H1 (cell line): ENCODE results near the gene LHFPL3. TPM values are rescaled to one million over a fixed set of nuclear protein-coding genes. Genes with fewer than 3 reads are reported as not detected.

ENCODE experiments used
- CTCF ChIA-PET: fragments of 300-600 bp; sonication (Branson Sonifier 250); formaldehyde crosslinking; loops from one replicate; lab custom pipeline; 2021; ENCODE audit not compliant: partially characterized antibody; lab: Charles Lee
- POLR2A ChIA-PET: fragments of 300-600 bp; sonication (Branson Sonifier 250); formaldehyde crosslinking; loops from one replicate; lab custom pipeline; 2021; ENCODE audit warnings: inconsistent platforms; ENCODE audit not compliant: partially characterized antibody; lab: Charles Lee
- DNase-seq, 2 experiments: peaks; one replicate each; pipeline versions ENCODE4 v3.0.0 to v3.0.0-alpha.2; 2010 to 2022; ENCODE audit warnings: low spot score in 2 of 2, low read depth in 1 of 2, mixed read lengths in 1 of 2
- FAIRE-seq: peaks from 2 replicates; lab custom pipeline; 2011; peaks lifted over from hg19 to GRCh38; lab: Jason Lieb, UNC
- H2AFZ ChIP-seq: 2 replicates; pipeline ENCODE4 v1.8.1; 2012; ENCODE audit warnings: low read length, inconsistent platforms
- H2AK5ac ChIP-seq: 2 replicates; pipeline ENCODE4 v1.6.1; 2013; ENCODE audit warnings: low read depth, low read length
- H2BK120ac ChIP-seq: replicated peaks from 2 replicates; pipeline ENCODE3; 2013; ENCODE audit warnings: low read depth, low read length, inconsistent platforms
- H2BK12ac ChIP-seq: 2 replicates; pipeline ENCODE4 v1.6.1; 2013; ENCODE audit warnings: low read depth, low read length
- H2BK15ac ChIP-seq: 2 replicates; pipeline ENCODE4 v1.6.1; 2013; ENCODE audit warnings: low read length
- H2BK20ac ChIP-seq: 2 replicates; pipeline ENCODE4 v1.6.1; 2013; ENCODE audit warnings: low read length
- H2BK5ac ChIP-seq: 2 replicates; pipeline ENCODE4 v1.6.1; 2013; ENCODE audit warnings: low read depth, low read length
- H3K14ac ChIP-seq: 2 replicates; pipeline ENCODE4 v1.6.1; 2013; ENCODE audit warnings: inconsistent platforms; ENCODE audit not compliant: insufficient read length
- H3K18ac ChIP-seq: 2 replicates; pipeline ENCODE4 v1.6.1; 2013; ENCODE audit warnings: low read length; ENCODE audit errors: extremely low read depth
- H3K23ac ChIP-seq: 2 replicates; pipeline ENCODE4 v1.6.1; 2013; ENCODE audit warnings: inconsistent platforms; ENCODE audit not compliant: insufficient read length
- H3K23me2 ChIP-seq: 2 replicates; pipeline ENCODE4 v1.6.1; 2013; ENCODE audit warnings: low read depth, low read length
- H3K27ac ChIP-seq: 2 replicates; pipeline ENCODE4 v1.6.1; 2011; ENCODE audit warnings: low read depth, low read length, inconsistent platforms
- H3K27me3 ChIP-seq, 4 experiments: replicated peaks in 1 of 4; 1 replicate in 1 of 4; 2 replicates in 3 of 4; pipeline versions ENCODE4 v1.6.1 to v1.8.1; 2011 to 2013; ENCODE audit warnings: low read length in 3 of 4, mild to moderate bottlenecking in 3 of 4, inconsistent platforms in 2 of 4, mixed read lengths in 2 of 4, moderate library complexity in 1 of 4; ENCODE audit not compliant: control insufficient read depth in 3 of 4, insufficient read depth in 3 of 4; ENCODE audit errors: extremely low read depth in 1 of 4
- H3K36me3 ChIP-seq, 4 experiments: 2 replicates each; pipeline versions ENCODE4 v1.6.1 to v1.8.1; 2011 to 2013; ENCODE audit warnings: mild to moderate bottlenecking in 4 of 4, low read length in 3 of 4, moderate library complexity in 2 of 4, control low read depth in 1 of 4, inconsistent platforms in 1 of 4; ENCODE audit not compliant: insufficient read depth in 4 of 4, control insufficient read depth in 2 of 4
- H3K4ac ChIP-seq: replicated peaks from 2 replicates; pipeline ENCODE3; 2013; ENCODE audit warnings: low read length, low read depth, mixed read lengths, inconsistent platforms; ENCODE audit not compliant: insufficient read length
- H3K4me1 ChIP-seq, 4 experiments: replicated peaks in 1 of 4; 1 replicate in 1 of 4; 2 replicates in 3 of 4; pipeline versions ENCODE4 v1.6.1 to v1.8.1; 2011 to 2013; ENCODE audit warnings: low read length in 3 of 4, inconsistent platforms in 2 of 4, mixed read lengths in 1 of 4; ENCODE audit not compliant: insufficient read depth in 4 of 4, control insufficient read depth in 3 of 4
- H3K4me2 ChIP-seq, 2 experiments: 2 replicates each; pipeline versions ENCODE4 v1.6.1 to v1.8.1; 2011 to 2013; ENCODE audit warnings: low read depth in 2 of 2, low read length in 2 of 2, control low read depth in 1 of 2, inconsistent platforms in 1 of 2, mild to moderate bottlenecking in 1 of 2; ENCODE audit not compliant: insufficient read depth in 1 of 2
- H3K4me3 ChIP-seq, 4 experiments: fragments of 200-600, 300-600 bp in 1 of 4; sonication (generic), shearing (Covaris generic), sonication (Bioruptor Twin) in 1 of 4; 2 replicates each; pipeline versions ENCODE4 v1.5.1 to v1.8.1; 2011 to 2016; ENCODE audit warnings: low read length in 4 of 4, low read depth in 3 of 4, control low read depth in 2 of 4, inconsistent platforms in 2 of 4, mild to moderate bottlenecking in 2 of 4, mixed read lengths in 1 of 4, moderate library complexity in 1 of 4; ENCODE audit not compliant: insufficient read depth in 2 of 4; ENCODE audit errors: extremely low read depth in 1 of 4
- H3K56ac ChIP-seq: replicated peaks from 2 replicates; pipeline ENCODE3; 2013; ENCODE audit warnings: low read depth, mild to moderate bottlenecking, mixed read lengths, low read length, inconsistent platforms; ENCODE audit not compliant: insufficient read length
- H3K79me1 ChIP-seq: 2 replicates; pipeline ENCODE4 v1.6.1; 2013; ENCODE audit warnings: low read depth, low read length, control low read depth
- H3K79me2 ChIP-seq, 2 experiments: 2 replicates each; pipeline versions ENCODE4 v1.6.1 to v1.8.1; 2012 to 2013; ENCODE audit warnings: low read length in 2 of 2, mild to moderate bottlenecking in 2 of 2, inconsistent platforms in 1 of 2; ENCODE audit not compliant: insufficient read depth in 2 of 2, control insufficient read depth in 1 of 2
- H3K9ac ChIP-seq, 4 experiments: replicated peaks in 1 of 4; 1 replicate in 1 of 4; 2 replicates in 3 of 4; pipeline versions ENCODE4 v1.6.1 to v1.8.1; 2011 to 2013; ENCODE audit warnings: low read depth in 3 of 4, low read length in 3 of 4, control low read depth in 2 of 4, mild to moderate bottlenecking in 2 of 4, moderate library complexity in 2 of 4, inconsistent platforms in 1 of 4; ENCODE audit errors: extremely low read depth in 1 of 4
- H3K9me3 ChIP-seq, 2 experiments: 2 replicates each; pipeline versions ENCODE4 v1.6.1 to v1.8.1; 2012 to 2013; ENCODE audit warnings: mild to moderate bottlenecking in 2 of 2, moderate library complexity in 2 of 2, control low read depth in 1 of 2, inconsistent platforms in 1 of 2, low read depth in 1 of 2, low read length in 1 of 2, mixed read lengths in 1 of 2; ENCODE audit not compliant: insufficient read depth in 2 of 2
- H4K20me1 ChIP-seq, 2 experiments: replicated peaks in 1 of 2; 2 replicates each; pipeline versions ENCODE3 to v1.8.1; 2011 to 2013; ENCODE audit warnings: inconsistent platforms in 2 of 2, low read length in 2 of 2, mild to moderate bottlenecking in 1 of 2; ENCODE audit not compliant: insufficient read depth in 2 of 2, control insufficient read depth in 1 of 2
- H4K5ac ChIP-seq: 2 replicates; pipeline ENCODE4 v1.6.1; 2013; ENCODE audit warnings: low read length, low read depth, mixed read lengths, inconsistent platforms; ENCODE audit not compliant: insufficient read length
- H4K8ac ChIP-seq: 2 replicates; pipeline ENCODE4 v1.8.0; 2013; ENCODE audit warnings: mild to moderate bottlenecking, moderate library complexity, low read length, inconsistent platforms; ENCODE audit not compliant: insufficient read depth; ENCODE audit errors: extremely low read depth
- H4K91ac ChIP-seq: replicated peaks from 2 replicates; pipeline ENCODE3; 2013; ENCODE audit warnings: low read length, mixed read lengths, inconsistent platforms; ENCODE audit not compliant: insufficient read length
- BACH1 ChIP-seq: IDR thresholded peaks from 2 replicates; pipeline ENCODE4 v1.6.1; 2012; ENCODE audit warnings: low read length, improper control_type of control experiment
- EZH2 ChIP-seq: fragments of 200-600 bp; sonication (generic); IDR thresholded peaks from 2 replicates; pipeline ENCODE4 v1.7.1; 2012; ENCODE audit warnings: low read depth, mild to moderate bottlenecking, moderate library complexity, low read length, inconsistent platforms; ENCODE audit not compliant: severe bottlenecking
- FOSL1 ChIP-seq: IDR thresholded peaks from 2 replicates; pipeline ENCODE4 v1.6.1; 2011; ENCODE audit warnings: mild to moderate bottlenecking, low read depth, low read length, moderate library complexity; ENCODE audit not compliant: insufficient read depth
- JUN ChIP-seq: IDR thresholded peaks from 2 replicates; pipeline ENCODE4 v1.6.1; 2011; ENCODE audit warnings: low read depth, mild to moderate bottlenecking, improper control_type of control experiment, low read length
- NRF1 ChIP-seq: IDR thresholded peaks from 2 replicates; pipeline ENCODE4 v1.6.1; 2011; ENCODE audit warnings: mild to moderate bottlenecking, low read depth, low read length, improper control_type of control experiment
- SIRT6 ChIP-seq: IDR thresholded peaks from one replicate; pipeline ENCODE4 v1.7.1; 2012; ENCODE audit warnings: low read length, inconsistent platforms
- SP1 ChIP-seq: IDR thresholded peaks from 2 replicates; pipeline ENCODE4 v1.6.1; 2011; ENCODE audit warnings: low read depth, low read length
- SRF ChIP-seq: IDR thresholded peaks from 2 replicates; pipeline ENCODE4 v1.6.1; 2011; ENCODE audit warnings: mild to moderate bottlenecking, low read depth, low read length, moderate library complexity
- TAF1 ChIP-seq: IDR thresholded peaks from 2 replicates; pipeline ENCODE4 v1.6.1; 2011; ENCODE audit warnings: mild to moderate bottlenecking, low read depth, low read length
- TBP ChIP-seq: IDR thresholded peaks from 2 replicates; pipeline ENCODE4 v1.6.1; 2011; ENCODE audit warnings: low read depth, low read length, improper control_type of control experiment
- YY1 ChIP-seq: IDR thresholded peaks from 2 replicates; pipeline ENCODE4 v1.6.1; 2011; ENCODE audit warnings: low read depth, mild to moderate bottlenecking, low read length
- polyA plus RNA-seq, 7 experiments: library from polyadenylated mRNA; depleted of rRNA in 3 of 7; stranded (reverse) in 5 of 7; unstranded in 2 of 7; fragments of >200 nt in 5 of 7; fragments of 200-250 nt in 2 of 7; gene quantifications; 1 replicate in 5 of 7; 2 replicates in 1 of 7; 4 replicates in 1 of 7; pipeline versions ENCODE4 v1.2.1 to v1.2.3, GENCODE V29; 2011 to 2013; ENCODE audit warnings: missing spikeins in 2 of 7, mixed read lengths in 2 of 7
- total RNA-seq: library from RNA; stranded (reverse); fragmentation: NEBNext Ultra II Directional; extraction: Animal tissue kit (Norgen Biotek cat#: 25700); gene quantifications from 2 replicates; pipeline ENCODE4 v1.2.1, GENCODE V29; 2021
- TF ChIP-seq, protein P1 (sequence below): IDR thresholded peaks from 2 replicates; pipeline ENCODE4 v1.6.1; 2012; ENCODE audit warnings: inconsistent platforms
- TF ChIP-seq, protein P2 (sequence below), 3 experiments: IDR thresholded peaks; 1 replicate in 2 of 3; 2 replicates in 1 of 3; pipeline versions ENCODE4 v1.5.1 to v1.6.1; 2011; ENCODE audit warnings: low read length in 3 of 3, mild to moderate bottlenecking in 3 of 3, inconsistent platforms in 2 of 3, low read depth in 1 of 3, moderate library complexity in 1 of 3; ENCODE audit not compliant: insufficient read depth in 1 of 3; ENCODE audit errors: control extremely low read depth in 1 of 3

LHFPL3 gene
- total and polyA plus RNA-seq, 2 of the 8 experiments (the other 6 are each of a cell fraction or from before 2014, with no cell fraction given), result 0.24 to 0.50 TPM

DNA sequence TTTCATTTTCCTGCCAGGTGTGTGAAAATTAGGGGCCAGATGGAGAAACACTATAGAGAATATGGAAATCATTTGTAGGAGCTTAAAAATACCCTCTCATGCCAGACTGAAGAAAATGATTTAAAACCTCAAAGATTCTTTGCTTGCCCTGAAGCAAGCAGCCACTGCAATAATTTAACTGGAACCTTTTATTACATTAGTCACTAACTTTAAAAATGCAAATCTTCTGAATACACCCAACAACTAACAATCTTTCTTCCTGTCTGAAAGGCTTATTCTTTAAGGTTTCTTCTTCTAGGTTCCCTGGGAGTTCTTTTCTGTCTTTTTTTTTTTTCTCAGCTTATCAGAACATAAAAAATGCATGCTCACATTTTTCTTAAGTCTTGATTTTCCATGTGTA, 447.1 kb downstream of the LHFPL3 start:
- no peaks in the 10 kb centered on the region for H3K27me3 ChIP-seq
- no peak overlapping the region for H3K23ac ChIP-seq
- no peak overlapping the region for H3K9ac ChIP-seq
- TF ChIP-seq, protein P1, sequence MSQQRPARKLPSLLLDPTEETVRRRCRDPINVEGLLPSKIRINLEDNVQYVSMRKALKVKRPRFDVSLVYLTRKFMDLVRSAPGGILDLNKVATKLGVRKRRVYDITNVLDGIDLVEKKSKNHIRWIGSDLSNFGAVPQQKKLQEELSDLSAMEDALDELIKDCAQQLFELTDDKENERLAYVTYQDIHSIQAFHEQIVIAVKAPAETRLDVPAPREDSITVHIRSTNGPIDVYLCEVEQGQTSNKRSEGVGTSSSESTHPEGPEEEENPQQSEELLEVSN, result no peak
- TF ChIP-seq NRF1 (no peak), YY1 (no peak), SRF (no peak), TBP (no peak), SP1 (no peak), TAF1 (no peak), JUN (no peak), FOSL1 (no peak), BACH1 (no peak), EZH2 (no peak), SIRT6 (no peak)
- TF ChIP-seq, protein P2, sequence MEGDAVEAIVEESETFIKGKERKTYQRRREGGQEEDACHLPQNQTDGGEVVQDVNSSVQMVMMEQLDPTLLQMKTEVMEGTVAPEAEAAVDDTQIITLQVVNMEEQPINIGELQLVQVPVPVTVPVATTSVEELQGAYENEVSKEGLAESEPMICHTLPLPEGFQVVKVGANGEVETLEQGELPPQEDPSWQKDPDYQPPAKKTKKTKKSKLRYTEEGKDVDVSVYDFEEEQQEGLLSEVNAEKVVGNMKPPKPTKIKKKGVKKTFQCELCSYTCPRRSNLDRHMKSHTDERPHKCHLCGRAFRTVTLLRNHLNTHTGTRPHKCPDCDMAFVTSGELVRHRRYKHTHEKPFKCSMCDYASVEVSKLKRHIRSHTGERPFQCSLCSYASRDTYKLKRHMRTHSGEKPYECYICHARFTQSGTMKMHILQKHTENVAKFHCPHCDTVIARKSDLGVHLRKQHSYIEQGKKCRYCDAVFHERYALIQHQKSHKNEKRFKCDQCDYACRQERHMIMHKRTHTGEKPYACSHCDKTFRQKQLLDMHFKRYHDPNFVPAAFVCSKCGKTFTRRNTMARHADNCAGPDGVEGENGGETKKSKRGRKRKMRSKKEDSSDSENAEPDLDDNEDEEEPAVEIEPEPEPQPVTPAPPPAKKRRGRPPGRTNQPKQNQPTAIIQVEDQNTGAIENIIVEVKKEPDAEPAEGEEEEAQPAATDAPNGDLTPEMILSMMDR (IDR thresholded peaks at IDR 0.05; ENCODE audit: control extremely low read depth in 1 of 3, insufficient read depth in 1 of 3, low read depth in 1 of 3, low read length in 3 of 3), result no peak
- TF ChIP-seq, all 59 proteins: peak for 0
- H4K20me1 ChIP-seq, result no peaks in the 10 kb centered on the region
- CTCF ChIA-PET, result interaction anchor here (1.3 to 2.4 kb wide), 3 partner anchors 17 to 143 kb away, joined by 3 to 8 read pairs (median 4); no protein-coding TSS in a partner anchor
- FAIRE-seq, result no peak
- H2AFZ ChIP-seq, result no peak overlapping the region
- no peak overlapping the region for H3K4me2 ChIP-seq
- POLR2A ChIA-PET, result interaction anchor here (1.1 kb wide), 1 partner anchor 10 kb away, joined by 3 read pairs; no protein-coding TSS in a partner anchor
- H3K23me2 ChIP-seq, result no peaks in the 10 kb centered on the region
- H3K36me3 ChIP-seq, result no peaks in the 10 kb centered on the region
- H2BK15ac ChIP-seq, result no peak overlapping the region
- no peak overlapping the region for H2BK12ac ChIP-seq
- no peak overlapping the region for H2BK20ac ChIP-seq
- no peak overlapping the region for H2BK120ac ChIP-seq
- H3K9me3 ChIP-seq, result no peaks in the 10 kb centered on the region
- no peak overlapping the region for H3K14ac ChIP-seq
- H3K56ac ChIP-seq, result no peak overlapping the region
- no peak overlapping the region for H3K18ac ChIP-seq
- DNase-seq, result no peak
- H4K8ac ChIP-seq, result no peak overlapping the region
- no peaks in the 10 kb centered on the region for H3K79me1 ChIP-seq
- no peak overlapping the region for H4K91ac ChIP-seq
- H2BK5ac ChIP-seq, result no peak overlapping the region
- no peak overlapping the region for H3K4ac ChIP-seq
- no peak overlapping the region for H2AK5ac ChIP-seq
- H3K4me1 ChIP-seq, result peaks cover 3 to 17% (median 5%) of the 10 kb centered on the region in 4 experiments; a peak in 6 of 7 replicates
- H4K5ac ChIP-seq, result no peak overlapping the region
- H3K79me2 ChIP-seq, result no peaks in the 10 kb centered on the region
- no peak overlapping the region for H3K27ac ChIP-seq
- H3K4me3 ChIP-seq, result no peak overlapping the region
